K562 (cell line): Measurements from ENCODE around the gene PNPO. TPM values are rescaled to one million over a fixed set of nuclear protein-coding genes. Genes with fewer than 3 reads are reported as not detected.
A peak's percentile ranks its signal among the peaks of the same experiment; 100 is the strongest.

Experiments
- ARID4B ChIP-seq: sonication (generic); formaldehyde crosslinking; IDR thresholded peaks from 2 replicates; pipeline ENCODE4 v1.8.0; 2022; ENCODE audit warnings: mild to moderate bottlenecking, missing genetic modification reagents
- CBX2 ChIP-seq: fragments of 200-600 bp; sonication (generic); IDR thresholded peaks from one replicate; pipeline ENCODE4 v1.6.1; 2012; ENCODE audit warnings: mild to moderate bottlenecking, low read length, inconsistent platforms; ENCODE audit not compliant: insufficient read depth, poor library complexity, severe bottlenecking
- CHD7 ChIP-seq: fragments of 200-600 bp; sonication (generic); IDR thresholded peaks from one replicate; pipeline ENCODE4 v1.6.1; 2012; ENCODE audit warnings: mild to moderate bottlenecking, low read depth, low read length, inconsistent platforms
- CTCFL ChIP-seq: IDR thresholded peaks from 2 replicates; pipeline ENCODE4 v1.6.1; 2011; ENCODE audit warnings: borderline replicate concordance, low read depth, mild to moderate bottlenecking, moderate library complexity, low read length; ENCODE audit not compliant: insufficient read depth, poor library complexity, severe bottlenecking
- ESRRA ChIP-seq: fragments of 450-650 bp; IDR thresholded peaks from 2 replicates; pipeline ENCODE4 v1.6.1; 2014; ENCODE audit warnings: low read depth, mild to moderate bottlenecking, moderate library complexity, borderline replicate concordance
- HMGN3 ChIP-seq: IDR thresholded peaks from 2 replicates; pipeline ENCODE4 v1.6.1; 2011; ENCODE audit warnings: borderline replicate concordance, low read depth, mild to moderate bottlenecking, mixed read lengths, low read length; ENCODE audit not compliant: insufficient read length; ENCODE audit errors: extremely low read depth
- PHB ChIP-seq: fragments of 250-450 bp; sonication (Bioruptor Pico); IDR thresholded peaks from 2 replicates; pipeline ENCODE4 v1.5.0; 2021
- ZNF140 ChIP-seq: fragments of 250-450 bp; sonication (Bioruptor Pico); IDR thresholded peaks from 2 replicates; pipeline ENCODE4 v1.8.0; 2021; ENCODE audit warnings: moderate library complexity, mild to moderate bottlenecking, inconsistent platforms
- ZNF778 ChIP-seq: fragments of 450-650 bp; formaldehyde crosslinking; IDR thresholded peaks from 2 replicates; pipeline ENCODE4 v1.4.0; 2020; ENCODE audit warnings: mild to moderate bottlenecking, moderate library complexity
- polyA plus RNA-seq, 8 experiments: library from polyadenylated mRNA; depleted of rRNA in 4 of 8; stranded (reverse) in 5 of 8; unstranded in 3 of 8; fragments of >200 nt; fragmentation: Nextera tagmentation in 2 of 8; fragmentation: Illumina TruSeq in 1 of 8; extraction: Ambion mirVana in 2 of 8; extraction: Trizol in 1 of 8; gene quantifications; 2 replicates each; pipeline versions ENCODE4 v1.2.1 to v1.2.3, GENCODE V29; 2011 to 2014; ENCODE audit warnings: inconsistent platforms in 1 of 8, missing spikeins in 1 of 8
- total RNA-seq, 7 experiments: library from RNA; depleted of rRNA in 6 of 7; stranded (reverse); fragments of >200 nt in 6 of 7; fragmentation: Illumina TruSeq in 2 of 7; extraction: Trizol in 2 of 7; gene quantifications; 2 replicates each; pipeline versions ENCODE4 v1.2.1 to v1.2.3, GENCODE V29; 2011 to 2021; ENCODE audit warnings: low replicate concordance in 1 of 7

Gene PNPO
- total and polyA plus RNA-seq, 9 of the 15 experiments (the other 6 are each of a cell fraction or from before 2014, with no cell fraction given), result 16.6 to 39.0 (median 27.4) TPM

GRCh38 chr17:47946929-47947397, 5.6 kb downstream of the PNPO start (continued):
- TF ChIP-seq ARID4B (no peak), CHD7 (no peak), CBX2 (no peak), ZNF778 (CRISPR knock-in tag) (no peak), PHB (CRISPR knock-in tag) (no peak), ESRRA (peak; percentile 83), HMGN3 (no peak), CTCFL (peak; percentile 21), ZNF140 (no peak)
